ENCODE data around the gene SLC6A3. TPM values are rescaled to one million over a fixed set of nuclear protein-coding genes. Genes with fewer than 3 reads are reported as not detected.

SLC6A3 gene
- total and polyA plus RNA-seq, 10 donors = 0.02 to 0.27 (median 0.07) TPM; not detected in 4

DNA sequence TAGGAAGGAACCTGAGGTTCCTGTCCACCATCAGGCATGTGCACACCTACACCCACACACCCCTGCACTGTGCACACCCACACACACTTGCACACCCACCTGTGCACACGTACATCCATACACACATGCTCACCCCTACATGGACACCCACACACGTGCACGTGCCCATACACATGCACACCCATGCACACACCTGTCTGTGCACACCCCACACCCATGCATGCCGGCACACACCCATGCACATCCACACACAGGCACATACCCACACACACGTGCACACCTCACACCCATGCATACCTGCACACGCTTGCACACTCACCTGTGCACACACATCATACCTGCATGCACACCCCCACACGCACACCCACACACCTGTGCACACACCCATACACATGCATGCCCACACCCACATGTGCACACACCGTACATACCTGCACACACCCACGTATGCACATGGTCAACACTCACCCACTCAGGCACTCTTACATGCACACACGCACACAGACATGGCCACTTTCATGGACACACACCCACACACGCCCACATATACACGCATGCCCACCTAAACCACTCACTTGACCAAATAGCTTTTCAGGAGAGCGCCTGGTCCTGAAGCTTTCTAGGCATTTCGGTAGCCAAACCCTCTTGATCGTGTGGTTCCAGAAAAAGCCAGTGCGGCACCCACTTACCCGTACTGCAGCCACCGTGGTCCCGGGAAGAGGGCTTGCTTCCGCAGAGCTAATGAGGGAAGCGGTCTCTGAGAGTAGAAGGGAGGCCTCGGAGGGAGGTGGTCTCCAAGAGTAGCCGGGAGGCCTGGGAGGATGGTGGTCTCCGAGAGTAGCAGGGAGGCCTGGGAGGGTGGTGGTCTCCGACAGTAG lies 63.6 kb downstream of the SLC6A3 start:
- Histone ChIP-seq H3K36me3 (no peaks in the 10 kb centered on the region), H3K4me3 (no peak overlapping the region), H3K9me3 (peaks cover 0 to 7% (median 0%) of the 10 kb centered on the region in 8 donors), H3K4me1 (peaks cover 5 to 30% (median 21%) of the 10 kb centered on the region in 6 donors), H3K27me3 (replicated peaks in 1 of 7) (peaks cover 0 to 27% (median 0%) of the 10 kb centered on the region in 7 donors), H3K27ac (no peak overlapping the region)
- WGBS, 5 donors = 88 to 93% (median 89%) methylated on average over 24 to 25 of the region's 25 CpGs
- peak; percentile 62 for DNase-seq
- intact Hi-C loops (cut with DNase I; ENCODE audit: low total_unique reads) = loop anchor here (10.0 kb wide), 1 partner anchor 263 kb away; no protein-coding TSS in a partner anchor
- no peak for TF ChIP-seq POLR2AphosphoS5 (IDR thresholded peaks at IDR 0.05)
- TF ChIP-seq, protein P1, sequence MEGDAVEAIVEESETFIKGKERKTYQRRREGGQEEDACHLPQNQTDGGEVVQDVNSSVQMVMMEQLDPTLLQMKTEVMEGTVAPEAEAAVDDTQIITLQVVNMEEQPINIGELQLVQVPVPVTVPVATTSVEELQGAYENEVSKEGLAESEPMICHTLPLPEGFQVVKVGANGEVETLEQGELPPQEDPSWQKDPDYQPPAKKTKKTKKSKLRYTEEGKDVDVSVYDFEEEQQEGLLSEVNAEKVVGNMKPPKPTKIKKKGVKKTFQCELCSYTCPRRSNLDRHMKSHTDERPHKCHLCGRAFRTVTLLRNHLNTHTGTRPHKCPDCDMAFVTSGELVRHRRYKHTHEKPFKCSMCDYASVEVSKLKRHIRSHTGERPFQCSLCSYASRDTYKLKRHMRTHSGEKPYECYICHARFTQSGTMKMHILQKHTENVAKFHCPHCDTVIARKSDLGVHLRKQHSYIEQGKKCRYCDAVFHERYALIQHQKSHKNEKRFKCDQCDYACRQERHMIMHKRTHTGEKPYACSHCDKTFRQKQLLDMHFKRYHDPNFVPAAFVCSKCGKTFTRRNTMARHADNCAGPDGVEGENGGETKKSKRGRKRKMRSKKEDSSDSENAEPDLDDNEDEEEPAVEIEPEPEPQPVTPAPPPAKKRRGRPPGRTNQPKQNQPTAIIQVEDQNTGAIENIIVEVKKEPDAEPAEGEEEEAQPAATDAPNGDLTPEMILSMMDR (IDR thresholded peaks at IDR 0.05 in 8 of 11, conservative IDR thresholded peaks at IDR 0.05 in 3 of 11) = no peak
- TF ChIP-seq POLR2A (IDR thresholded peaks at IDR 0.05) = no peak

GRCh38 chr5:1380910-1381309 lies 64.3 kb downstream of the SLC6A3 start:
- peaks cover 5 to 23% (median 17%) of the 10 kb centered on the region in 6 donors for H3K4me1 ChIP-seq
- H3K9me3 ChIP-seq = peaks cover 0 to 7% (median 0%) of the 10 kb centered on the region in 8 donors
- TF ChIP-seq POLR2AphosphoS5 (IDR thresholded peaks at IDR 0.05) (no peak), POLR2A (IDR thresholded peaks at IDR 0.05) (no peak)
- TF ChIP-seq, protein P1 (IDR thresholded peaks at IDR 0.05 in 8 of 11, conservative IDR thresholded peaks at IDR 0.05 in 3 of 11) = no peak
- 80 to 94% (median 89%) methylated on average over 6 to 12 of the region's 12 CpGs for WGBS, 5 donors
- peak; percentile 76 for DNase-seq
- peaks cover 0 to 23% (median 0%) of the 10 kb centered on the region in 7 donors for H3K27me3 ChIP-seq (replicated peaks in 1 of 7)
- H3K27ac ChIP-seq = no peak overlapping the region
- peak overlapping the region in 1 of 8 donors; percentile 52 for H3K4me3 ChIP-seq
- no peaks in the 10 kb centered on the region for H3K36me3 ChIP-seq
- intact Hi-C loops (cut with DNase I; ENCODE audit: low total_unique reads) = loop anchor here (10.0 kb wide), 1 partner anchor 264 kb away; no protein-coding TSS in a partner anchor

- peaks cover 0 to 7% (median 0%) of the 10 kb centered on the region in 8 donors for H3K9me3 ChIP-seq
- peak overlapping the region in 1 of 8 donors; percentile 30 for H3K27ac ChIP-seq
- peak overlapping the region in 5 of 8 donors; percentile 6 to 52 (median 11) for H3K4me3 ChIP-seq
- intact Hi-C loops (cut with DNase I; ENCODE audit: low total_unique reads) = loop anchor here (10.0 kb wide), 1 partner anchor 265 kb away; no protein-coding TSS in a partner anchor
- H3K4me1 ChIP-seq = peaks cover 0 to 16% (median 11%) of the 10 kb centered on the region in 6 donors
- H3K36me3 ChIP-seq = no peaks in the 10 kb centered on the region
- DNase-seq = peak; percentile 91
- WGBS, 5 donors = 21 to 80% (median 25%) methylated on average over 7 to 34 of the region's 34 CpGs
- TF ChIP-seq POLR2AphosphoS5 (IDR thresholded peaks at IDR 0.05) (peak; percentile 31 to 68 (median 49)), POLR2A (IDR thresholded peaks at IDR 0.05) (no peak)
- TF ChIP-seq, protein P1 (IDR thresholded peaks at IDR 0.05 in 8 of 11, conservative IDR thresholded peaks at IDR 0.05 in 3 of 11) = peak; percentile 51 to 90 (median 86)
- H3K27me3 ChIP-seq (replicated peaks in 1 of 7) = peaks cover 0 to 23% (median 0%) of the 10 kb centered on the region in 7 donors
These were observed 65.0 kb downstream of the SLC6A3 start for GRCh38 chr5:1380011-1380817.

Measured in spleen (tissue), 11 donors.